GM12878 (cell line): Measurements from ENCODE around the gene CAMK2B.

Experiments used
- CBX3 ChIP-seq: fragments of 200-600 bp; sonication (generic); IDR thresholded peaks from 2 replicates; pipeline ENCODE4 v1.6.1; 2016; ENCODE audit warnings: low read depth, borderline replicate concordance
- FOXM1 ChIP-seq: IDR thresholded peaks from 2 replicates; pipeline ENCODE4 v1.6.1; 2012; ENCODE audit warnings: low read depth, mild to moderate bottlenecking, inconsistent platforms, low read length, moderate library complexity
- HCFC1 ChIP-seq: fragments of 150-350 bp; IDR thresholded peaks from 2 replicates; pipeline ENCODE4 v1.6.1; 2014; ENCODE audit warnings: low read length
- NBN ChIP-seq: fragments of 450-650 bp; IDR thresholded peaks from 2 replicates; pipeline ENCODE4 v1.6.1; 2016
- POLR2AphosphoS5 ChIP-seq: IDR thresholded peaks from 2 replicates; pipeline ENCODE4 v1.6.1; 2011; ENCODE audit warnings: mild to moderate bottlenecking, low read length, inconsistent platforms
- SPI1 ChIP-seq: IDR thresholded peaks from 2 replicates; pipeline ENCODE4 v1.6.1; 2011; ENCODE audit warnings: low read depth, mild to moderate bottlenecking, low read length, moderate library complexity, borderline replicate concordance; ENCODE audit not compliant: insufficient read depth
- YY1 ChIP-seq: IDR thresholded peaks from 2 replicates; pipeline ENCODE4 v1.6.1; 2011; ENCODE audit warnings: low read depth, mild to moderate bottlenecking, low read length
- TF ChIP-seq, protein P1 (sequence below), 3 experiments: IDR thresholded peaks in 2 of 3; conservative IDR thresholded peaks in 1 of 3; 2 replicates each; pipeline ENCODE4 v1.5.1; 2011; ENCODE audit warnings: low read depth in 3 of 3, low read length in 3 of 3, mild to moderate bottlenecking in 3 of 3, control low read depth in 2 of 3, moderate library complexity in 2 of 3, inconsistent platforms in 1 of 3, mixed read lengths in 1 of 3; ENCODE audit not compliant: control insufficient read depth in 2 of 3, insufficient read depth in 1 of 3; ENCODE audit errors: extremely low read depth in 1 of 3

- no peak for TF ChIP-seq POLR2AphosphoS5
- no peak for TF ChIP-seq CBX3
- TF ChIP-seq, protein P1, sequence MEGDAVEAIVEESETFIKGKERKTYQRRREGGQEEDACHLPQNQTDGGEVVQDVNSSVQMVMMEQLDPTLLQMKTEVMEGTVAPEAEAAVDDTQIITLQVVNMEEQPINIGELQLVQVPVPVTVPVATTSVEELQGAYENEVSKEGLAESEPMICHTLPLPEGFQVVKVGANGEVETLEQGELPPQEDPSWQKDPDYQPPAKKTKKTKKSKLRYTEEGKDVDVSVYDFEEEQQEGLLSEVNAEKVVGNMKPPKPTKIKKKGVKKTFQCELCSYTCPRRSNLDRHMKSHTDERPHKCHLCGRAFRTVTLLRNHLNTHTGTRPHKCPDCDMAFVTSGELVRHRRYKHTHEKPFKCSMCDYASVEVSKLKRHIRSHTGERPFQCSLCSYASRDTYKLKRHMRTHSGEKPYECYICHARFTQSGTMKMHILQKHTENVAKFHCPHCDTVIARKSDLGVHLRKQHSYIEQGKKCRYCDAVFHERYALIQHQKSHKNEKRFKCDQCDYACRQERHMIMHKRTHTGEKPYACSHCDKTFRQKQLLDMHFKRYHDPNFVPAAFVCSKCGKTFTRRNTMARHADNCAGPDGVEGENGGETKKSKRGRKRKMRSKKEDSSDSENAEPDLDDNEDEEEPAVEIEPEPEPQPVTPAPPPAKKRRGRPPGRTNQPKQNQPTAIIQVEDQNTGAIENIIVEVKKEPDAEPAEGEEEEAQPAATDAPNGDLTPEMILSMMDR (IDR thresholded peaks at IDR 0.05 in 2 of 3, conservative IDR thresholded peaks at IDR 0.05 in 1 of 3; ENCODE audit: control insufficient read depth in 2 of 3, extremely low read depth in 1 of 3, insufficient read depth in 1 of 3, low read depth in 3 of 3, low read length in 3 of 3): no peak
- no peak for TF ChIP-seq YY1
- no peak for TF ChIP-seq NBN
- no peak for TF ChIP-seq FOXM1
- TF ChIP-seq HCFC1: no peak
- no peak for TF ChIP-seq SPI1
Observed at GRCh38 chr7:44367475-44368043, 42.2 kb upstream of the CAMK2B start.
